ENCODE data around the gene PEX14.
A peak's percentile ranks its signal among the peaks of the same experiment; 100 is the strongest.

The PEX14 gene

GRCh38 chr1:10538646-10539355 lies 64.1 kb downstream of the PEX14 start:
- Histone ChIP-seq H3K4me1 (peaks cover 5% of the 10 kb centered on the region), H3K36me3 (no peaks in the 10 kb centered on the region), H3K27me3 (no peaks in the 10 kb centered on the region), H3K9me3 (no peaks in the 10 kb centered on the region), H3K4me3 (ENCODE audit: low read depth, low read length) (peak overlapping the region; percentile 8; the same call in 1 of the 2 replicates)
- no peak for TF ChIP-seq CTCF (IDR thresholded peaks at IDR 0.05; ENCODE audit: low read depth, low read length)
- DNase-seq = no peak

GRCh38 chr1:10539411-10540043 lies 64.8 kb downstream of the PEX14 start:
- TF ChIP-seq CTCF (IDR thresholded peaks at IDR 0.05; ENCODE audit: low read depth, low read length) = no peak
- no peaks in the 10 kb centered on the region for H3K36me3 ChIP-seq
- no peak for DNase-seq
- no peaks in the 10 kb centered on the region for H3K27me3 ChIP-seq
- no peaks in the 10 kb centered on the region for H3K9me3 ChIP-seq
- H3K4me1 ChIP-seq = peaks cover 5% of the 10 kb centered on the region
- no peak overlapping the region for H3K4me3 ChIP-seq (ENCODE audit: low read depth, low read length)

- Histone ChIP-seq H3K9me3 (no peaks in the 10 kb centered on the region), H3K27me3 (no peaks in the 10 kb centered on the region), H3K4me3 (ENCODE audit: low read depth, low read length) (no peak overlapping the region), H3K4me1 (peaks cover 5% of the 10 kb centered on the region), H3K36me3 (no peaks in the 10 kb centered on the region)
- no peak for DNase-seq
- TF ChIP-seq CTCF (IDR thresholded peaks at IDR 0.05; ENCODE audit: low read depth, low read length) = no peak
Measured at GRCh38 chr1:10540277-10541005, 65.7 kb downstream of the PEX14 start.

- TF ChIP-seq CTCF (IDR thresholded peaks at IDR 0.05; ENCODE audit: low read depth, low read length) = no peak
- H3K4me1 ChIP-seq = peaks cover 5% of the 10 kb centered on the region
- H3K9me3 ChIP-seq = no peaks in the 10 kb centered on the region
- no peak for DNase-seq
- H3K36me3 ChIP-seq = no peaks in the 10 kb centered on the region
- H3K4me3 ChIP-seq (ENCODE audit: low read depth, low read length) = no peak overlapping the region
- H3K27me3 ChIP-seq = no peaks in the 10 kb centered on the region
Measured at GRCh38 chr1:10541286-10541685, 66.5 kb downstream of the PEX14 start.

- Histone ChIP-seq H3K36me3 (no peaks in the 10 kb centered on the region), H3K9me3 (no peaks in the 10 kb centered on the region), H3K27me3 (no peaks in the 10 kb centered on the region), H3K4me1 (no peaks in the 10 kb centered on the region; the same call in 1 of the 2 replicates), H3K4me3 (ENCODE audit: low read depth, low read length) (no peak overlapping the region)
- DNase-seq = no peak
- no peak for TF ChIP-seq CTCF (IDR thresholded peaks at IDR 0.05; ENCODE audit: low read depth, low read length)
Measured at GRCh38 chr1:10544239-10544638, 69.5 kb downstream of the PEX14 start.
